Hippocampal formation (tissue), 2 donors: ENCODE measurements around the gene SASH1.
A peak's percentile ranks its signal among the peaks of the same experiment; 100 is the strongest.
"Not testable (repeated sequence)": the region's sequence is repeated elsewhere in the genome, so short reads cannot be mapped to it uniquely, and the experiment has no call there.

Source experiments
- DNase-seq, 2 donors: peaks; one replicate each; lab custom pipeline; 2025; lab: John Stamatoyannopoulos, UW

The SASH1 gene

GRCh38 chr6:148328876-148329555 lies 13.6 kb upstream of the SASH1 start:
- peak in 1 of 2 donors; percentile 76 for DNase-seq

GRCh38 chr6:148329596-148330381 lies 12.8 kb upstream of the SASH1 start:
- no peak for DNase-seq

GRCh38 chr6:148332088-148332487 lies 10.6 kb upstream of the SASH1 start:
- no peak for DNase-seq

- no peak for DNase-seq
These were observed 5.7 kb upstream of the SASH1 start for GRCh38 chr6:148336901-148337300.

- no peak for DNase-seq
These were observed 2.9 kb upstream of the SASH1 start for GRCh38 chr6:148339766-148340165.

GRCh38 chr6:148340586-148341297 lies 1.9 kb upstream of the SASH1 start:
- no peak for DNase-seq

GRCh38 chr6:148342100-148342349 lies 613 bp upstream of the SASH1 start:
- DNase-seq = no peak

GRCh38 chr6:148343047-148343782 lies 577 bp downstream of the SASH1 start:
- peak in 1 of 2 donors; percentile 36 for DNase-seq

- no peak for DNase-seq
These were observed 2.5 kb downstream of the SASH1 start for GRCh38 chr6:148345176-148345575.

- no peak for DNase-seq
These were observed 2.9 kb downstream of the SASH1 start for GRCh38 chr6:148345578-148345977.

GRCh38 chr6:148346681-148347440 lies 4.2 kb downstream of the SASH1 start:
- no peak for DNase-seq

GRCh38 chr6:148347441-148348054 lies 4.9 kb downstream of the SASH1 start:
- no peak for DNase-seq

- no peak for DNase-seq
These were observed 5.7 kb downstream of the SASH1 start for GRCh38 chr6:148348335-148348734.

- no peak for DNase-seq
These were observed 6.1 kb downstream of the SASH1 start for GRCh38 chr6:148348778-148349177.

GRCh38 chr6:148349466-148349865 lies 6.8 kb downstream of the SASH1 start:
- DNase-seq = no peak

- DNase-seq = no peak
These were observed 8.7 kb downstream of the SASH1 start for GRCh38 chr6:148351309-148351708.

- DNase-seq = not testable (repeated sequence)
These were observed 9.8 kb downstream of the SASH1 start for GRCh38 chr6:148352421-148352820.

- peak in 1 of 2 donors; percentile 7 for DNase-seq
These were observed 15.7 kb downstream of the SASH1 start for GRCh38 chr6:148358196-148358785.

GRCh38 chr6:148359228-148359627 lies 16.6 kb downstream of the SASH1 start:
- no peak for DNase-seq

- DNase-seq = no peak
These were observed 21.6 kb downstream of the SASH1 start for GRCh38 chr6:148364056-148364824.
